Neural crest cell (in vitro differentiated cells): ENCODE data around the gene BLOC1S1. TPM values are rescaled to one million over a fixed set of nuclear protein-coding genes. Genes with fewer than 3 reads are reported as not detected.

ENCODE experiments used
- DNase-seq: peaks from one replicate; pipeline ENCODE4 v3.0.0; 2021; ENCODE audit warnings: low read depth, mixed read lengths, low spot score
- H3K27ac Mint-ChIP-seq: one replicate; pipeline ENCODE4 v1.8.0; 2021; ENCODE audit warnings: mild to moderate bottlenecking, mixed read lengths; ENCODE audit not compliant: unreplicated experiment
- H3K27me3 Mint-ChIP-seq: 2 replicates; pipeline ENCODE4 v1.8.0; 2021; ENCODE audit warnings: low read depth, mild to moderate bottlenecking, mixed read lengths
- H3K36me3 Mint-ChIP-seq: 2 replicates; pipeline ENCODE4 v1.8.0; 2021; ENCODE audit warnings: low read depth, mild to moderate bottlenecking, mixed read lengths
- H3K4me1 Mint-ChIP-seq: 2 replicates; pipeline ENCODE4 v1.8.0; 2021; ENCODE audit warnings: mixed read lengths
- H3K4me3 Mint-ChIP-seq: one replicate; pipeline ENCODE4 v1.8.0; 2021; ENCODE audit warnings: mild to moderate bottlenecking, mixed read lengths
- H3K9me3 Mint-ChIP-seq: 2 replicates; pipeline ENCODE4 v1.8.0; 2021; ENCODE audit warnings: mixed read lengths
- total RNA-seq: library from RNA; stranded (reverse); gene quantifications from 2 replicates; pipeline ENCODE4 v1.2.1, GENCODE V29; 2021
- TF ChIP-seq, protein P1 (sequence below): fragments of 200-600 bp; sonication (generic); conservative IDR thresholded peaks from 2 replicates; pipeline ENCODE4 v1.5.0; 2021; ENCODE audit warnings: antibody characterized with exemption, mild to moderate bottlenecking

Gene BLOC1S1
- total RNA-seq, 1 donor from 2014 or later: 111 TPM

DNA sequence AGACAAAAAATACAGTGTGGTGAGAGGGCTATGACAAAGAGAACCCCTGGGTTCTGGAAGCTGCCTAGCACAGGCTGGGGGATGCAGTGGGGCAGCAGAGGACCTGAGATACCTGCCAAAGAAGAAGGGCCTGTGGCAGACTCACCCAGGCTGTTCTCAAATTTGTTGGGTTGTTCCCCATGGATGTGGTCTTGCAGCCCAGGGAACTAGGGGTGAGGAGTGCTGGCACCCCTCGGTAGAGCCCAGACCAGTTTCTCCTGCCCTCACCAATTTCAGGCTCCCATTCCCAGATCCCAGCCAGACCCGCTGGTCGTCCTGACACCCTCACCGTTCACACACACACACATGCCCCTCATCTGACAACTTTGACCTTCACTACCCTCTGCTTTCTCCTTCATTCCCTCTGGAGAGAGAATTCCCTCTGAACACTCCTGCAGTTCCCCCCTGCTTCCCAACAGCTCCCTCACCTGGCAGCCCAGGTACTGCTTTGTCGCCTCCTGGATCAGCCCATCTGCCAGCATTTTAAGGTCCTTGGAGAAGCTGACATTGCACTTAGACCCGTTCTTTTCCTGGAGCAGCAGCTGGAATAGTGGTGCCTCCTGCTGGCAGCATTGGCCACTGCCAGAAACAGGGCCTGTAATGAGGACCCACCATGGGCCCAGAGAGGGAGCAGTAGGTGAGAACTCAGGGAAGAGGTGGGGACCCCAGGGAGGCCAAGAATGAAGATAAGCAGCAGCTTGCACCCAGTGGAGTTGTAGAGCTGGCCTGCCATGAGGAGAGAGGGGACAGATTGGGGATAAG is 21.1 kb downstream of the BLOC1S1 start:
- Mint-ChIP-seq H3K27me3 (no peaks in the 10 kb centered on the region), H3K27ac (peak overlapping the region; percentile 97), H3K9me3 (no peaks in the 10 kb centered on the region), H3K4me1 (peaks cover 34% of the 10 kb centered on the region), H3K36me3 (no peaks in the 10 kb centered on the region), H3K4me3 (peak overlapping the region; percentile 88)
- TF ChIP-seq, protein P1, sequence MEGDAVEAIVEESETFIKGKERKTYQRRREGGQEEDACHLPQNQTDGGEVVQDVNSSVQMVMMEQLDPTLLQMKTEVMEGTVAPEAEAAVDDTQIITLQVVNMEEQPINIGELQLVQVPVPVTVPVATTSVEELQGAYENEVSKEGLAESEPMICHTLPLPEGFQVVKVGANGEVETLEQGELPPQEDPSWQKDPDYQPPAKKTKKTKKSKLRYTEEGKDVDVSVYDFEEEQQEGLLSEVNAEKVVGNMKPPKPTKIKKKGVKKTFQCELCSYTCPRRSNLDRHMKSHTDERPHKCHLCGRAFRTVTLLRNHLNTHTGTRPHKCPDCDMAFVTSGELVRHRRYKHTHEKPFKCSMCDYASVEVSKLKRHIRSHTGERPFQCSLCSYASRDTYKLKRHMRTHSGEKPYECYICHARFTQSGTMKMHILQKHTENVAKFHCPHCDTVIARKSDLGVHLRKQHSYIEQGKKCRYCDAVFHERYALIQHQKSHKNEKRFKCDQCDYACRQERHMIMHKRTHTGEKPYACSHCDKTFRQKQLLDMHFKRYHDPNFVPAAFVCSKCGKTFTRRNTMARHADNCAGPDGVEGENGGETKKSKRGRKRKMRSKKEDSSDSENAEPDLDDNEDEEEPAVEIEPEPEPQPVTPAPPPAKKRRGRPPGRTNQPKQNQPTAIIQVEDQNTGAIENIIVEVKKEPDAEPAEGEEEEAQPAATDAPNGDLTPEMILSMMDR: peak; percentile 70
- peak; percentile 56 for DNase-seq

DNA sequence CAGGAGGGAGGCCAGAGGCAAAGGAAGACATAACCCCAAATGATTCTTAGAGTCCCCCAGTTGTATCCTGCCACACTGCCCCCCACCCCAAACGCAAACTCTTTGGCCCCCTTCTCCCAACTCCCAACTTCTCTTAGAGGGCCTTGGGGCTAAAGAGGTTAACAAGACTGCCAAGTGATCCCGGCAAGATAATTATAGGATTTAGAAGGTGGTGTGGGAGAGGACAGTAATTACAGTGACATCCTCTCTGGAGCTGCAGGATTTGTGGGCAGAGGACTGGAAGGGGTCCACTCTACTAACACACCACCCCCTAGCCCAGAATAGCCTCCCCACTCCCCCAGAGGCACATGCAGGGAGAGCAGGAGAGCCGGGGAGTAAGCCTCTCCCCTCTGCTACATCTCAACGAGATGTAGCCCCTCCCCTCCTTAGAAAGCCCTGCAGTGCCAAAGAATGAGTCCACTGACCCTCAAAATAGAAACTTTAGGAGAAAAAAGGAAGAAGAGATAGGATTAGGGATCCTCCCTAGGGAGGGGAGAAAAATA is 21.8 kb downstream of the BLOC1S1 start:
- DNase-seq: no peak
- H3K27me3 Mint-ChIP-seq: no peaks in the 10 kb centered on the region
- TF ChIP-seq, protein P1: no peak
- no peaks in the 10 kb centered on the region for H3K36me3 Mint-ChIP-seq
- H3K4me1 Mint-ChIP-seq: peaks cover 41% of the 10 kb centered on the region
- H3K4me3 Mint-ChIP-seq: peak overlapping the region; percentile 88
- no peaks in the 10 kb centered on the region for H3K9me3 Mint-ChIP-seq
- H3K27ac Mint-ChIP-seq: peak overlapping the region; percentile 97

DNA sequence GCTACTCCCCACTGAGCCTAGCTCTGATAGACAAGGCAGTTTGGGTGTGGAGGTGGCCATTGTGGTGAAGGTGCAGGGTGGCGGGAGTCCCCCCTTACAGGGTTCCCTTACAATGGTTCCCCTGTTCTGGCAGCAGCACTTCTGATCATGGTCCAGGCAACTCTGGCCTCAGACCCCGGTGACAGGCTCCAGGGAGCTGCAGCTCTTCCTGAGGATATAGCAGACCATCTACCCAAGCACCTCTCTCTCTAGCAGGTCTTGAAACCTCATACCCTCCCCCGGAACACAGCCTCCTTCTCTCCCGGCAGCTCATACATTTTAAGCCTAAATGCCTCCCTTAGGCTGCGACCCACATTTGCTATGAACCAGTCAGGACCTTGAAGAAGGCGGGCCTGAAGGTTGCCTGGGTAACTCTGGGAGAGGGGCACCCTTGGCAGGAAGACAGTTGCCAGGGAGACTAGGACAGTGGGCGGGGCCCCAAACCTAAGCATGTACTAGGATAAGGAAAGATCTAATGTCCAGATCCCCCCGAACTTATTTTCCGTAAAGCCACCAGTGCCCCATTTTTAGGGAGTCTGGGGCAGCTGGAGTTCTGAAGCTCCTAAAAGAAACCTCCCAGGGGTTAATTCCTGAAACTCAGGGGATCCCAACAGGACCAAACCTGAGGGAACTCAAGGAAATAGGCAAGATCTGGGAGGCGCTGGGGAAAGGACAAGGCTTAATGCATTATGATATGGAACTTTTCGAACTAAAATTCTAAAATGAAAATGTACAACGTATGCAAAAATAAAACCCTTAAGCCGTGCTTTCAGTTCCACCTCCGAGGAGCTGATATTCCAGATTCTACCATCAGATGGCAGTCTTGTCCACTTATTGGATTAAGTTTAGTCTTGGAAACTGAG is 22.5 kb downstream of the BLOC1S1 start:
- H3K27me3 Mint-ChIP-seq: no peaks in the 10 kb centered on the region
- peak; percentile 92 for DNase-seq

GRCh38 chr12:55739025-55739378 is 23.2 kb downstream of the BLOC1S1 start:
- H3K27me3 Mint-ChIP-seq: no peaks in the 10 kb centered on the region
- H3K4me3 Mint-ChIP-seq: peak overlapping the region; percentile 88
- no peaks in the 10 kb centered on the region for H3K36me3 Mint-ChIP-seq
- no peak overlapping the region for H3K27ac Mint-ChIP-seq
- no peaks in the 10 kb centered on the region for H3K9me3 Mint-ChIP-seq
- TF ChIP-seq, protein P1: no peak
- DNase-seq: no peak
- peaks cover 43% of the 10 kb centered on the region for H3K4me1 Mint-ChIP-seq

More for the DNA sequence above, 22.5 kb downstream of the BLOC1S1 start:
- TF ChIP-seq, protein P1: peak; percentile 96
- H3K36me3 Mint-ChIP-seq: no peaks in the 10 kb centered on the region
- H3K4me3 Mint-ChIP-seq: peak overlapping the region; percentile 88
- peak overlapping the region; percentile 87 for H3K27ac Mint-ChIP-seq
- H3K9me3 Mint-ChIP-seq: no peaks in the 10 kb centered on the region
- peaks cover 43% of the 10 kb centered on the region for H3K4me1 Mint-ChIP-seq

DNA sequence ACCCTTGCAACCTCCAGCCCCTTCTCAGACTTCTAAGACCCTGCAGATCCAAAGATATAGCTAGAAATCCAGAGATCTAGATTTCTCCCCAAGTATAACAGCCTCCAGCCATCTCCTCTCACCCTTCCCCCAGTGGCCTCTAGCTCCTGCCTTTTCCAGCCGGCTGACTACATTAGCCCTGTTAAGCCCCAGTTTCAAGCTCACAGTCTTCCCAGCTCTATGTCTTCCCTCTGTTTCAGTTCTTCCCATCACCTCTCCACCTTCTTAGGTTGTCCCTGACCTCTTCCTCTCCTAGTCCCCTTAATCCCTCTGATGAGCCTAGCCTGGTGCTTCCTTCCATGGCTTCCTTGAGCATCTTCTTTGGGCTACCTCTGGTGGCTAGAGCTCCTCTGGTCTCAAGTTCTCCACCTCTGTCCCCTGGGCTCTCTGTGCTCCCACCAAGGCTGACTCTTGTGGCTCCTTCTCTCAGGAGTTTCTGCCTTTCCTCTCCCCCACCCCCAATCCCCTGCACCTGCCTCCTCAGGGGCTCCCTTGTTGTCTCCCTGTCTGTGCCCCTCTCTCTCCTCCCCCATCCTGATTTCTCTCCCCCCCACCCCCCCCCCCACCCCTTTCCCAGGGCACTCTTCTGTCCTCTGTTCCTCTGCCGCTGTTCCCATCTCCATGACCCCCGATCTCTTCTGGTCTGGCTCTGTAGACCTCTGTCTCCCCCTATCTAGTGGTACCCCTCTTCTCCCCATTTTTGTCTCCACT is 26.3 kb downstream of the BLOC1S1 start:
- Mint-ChIP-seq H3K9me3 (no peaks in the 10 kb centered on the region), H3K27ac (peak overlapping the region; percentile 99), H3K36me3 (no peaks in the 10 kb centered on the region), H3K27me3 (no peaks in the 10 kb centered on the region), H3K4me1 (peaks cover 59% of the 10 kb centered on the region), H3K4me3 (peak overlapping the region; percentile 93)
- TF ChIP-seq, protein P1: no peak
- DNase-seq: no peak
